Thyroid gland (tissue), 4 donors: ENCODE results near the gene SPATC1L. TPM values are rescaled to one million over a fixed set of nuclear protein-coding genes. Genes with fewer than 3 reads are reported as not detected.

Experiments
- DNase-seq, 2 donors: peaks; one replicate each; pipeline ENCODE4 v3.0.0-alpha.2; 2019
- H3K27ac ChIP-seq, 3 donors: fragments of 200-600 bp; sonication (generic); 1 replicate in 2 of 3; 2 replicates in 1 of 3; pipeline ENCODE4 v1.5.1; 2016 to 2019; ENCODE audit warnings: mild to moderate bottlenecking in 1 of 3, moderate library complexity in 1 of 3
- H3K27me3 ChIP-seq: fragments of 200-600 bp; sonication (generic); one replicate; pipeline ENCODE4 v1.5.1; 2019
- H3K36me3 ChIP-seq, 2 donors: fragments of 200-600 bp; sonication (generic); one replicate each; pipeline ENCODE4 v1.5.1; 2016 to 2019
- H3K4me1 ChIP-seq, 2 donors: fragments of 200-600 bp; sonication (generic); one replicate each; pipeline ENCODE4 v1.5.1; 2017 to 2019
- H3K4me3 ChIP-seq, 3 donors: fragments of 200-600 bp; sonication (generic); replicated peaks in 1 of 3; 1 replicate in 2 of 3; 2 replicates in 1 of 3; pipeline ENCODE4 v1.5.1; 2016; ENCODE audit warnings: mild to moderate bottlenecking in 1 of 3
- H3K9me3 ChIP-seq: fragments of 200-600 bp; sonication (generic); one replicate; pipeline ENCODE4 v1.5.1; 2017
- CTCF ChIP-seq, 6 experiments: fragments of 200-600 bp in 3 of 6; fragments of 450-650 bp in 3 of 6; sonication (generic) in 3 of 6; IDR thresholded peaks; one replicate each; pipeline ENCODE4 v1.5.1; 2016 to 2019; ENCODE audit warnings: antibody characterized with exemption in 6 of 6, mild to moderate bottlenecking in 2 of 6, inconsistent platforms in 1 of 6, moderate library complexity in 1 of 6
- POLR2A ChIP-seq, 2 donors: fragments of 450-650 bp; IDR thresholded peaks; one replicate each; pipeline ENCODE4 v1.6.1; 2017; ENCODE audit warnings: antibody characterized with exemption in 2 of 2, mild to moderate bottlenecking in 2 of 2, moderate library complexity in 1 of 2
- WGBS, 2 donors: methylation state at CpG; one replicate each; pipeline ENCODE4 v1.1.5; 2017; 5-methylcytosine and 5-hydroxymethylcytosine counted together
- intact Hi-C: fragments of 100-400 bp; cut with DNase I; formaldehyde crosslinking; loops from one replicate; pipeline ENCODE4 v1.15.1; 2023
- total RNA-seq, 4 donors: library from RNA; depleted of rRNA; stranded (reverse); fragments of >200 nt; gene quantifications; one replicate each; pipeline ENCODE4 v1.2.3, GENCODE V29; 2016

Gene SPATC1L
- total RNA-seq, 4 donors from 2014 or later = 3.5 to 9.0 (median 5.8) TPM

GRCh38 chr21:46120301-46121285 lies 63.7 kb downstream of the SPATC1L start:
- H3K4me1 ChIP-seq = no peaks in the 10 kb centered on the region
- intact Hi-C loops = no loop called here
- no peak overlapping the region for H3K27ac ChIP-seq
- no peak for DNase-seq
- 91 to 99% methylated on average over 10 to 12 of the region's 26 CpGs for WGBS, 2 donors
- H3K36me3 ChIP-seq = peaks cover 3 to 18% of the 10 kb centered on the region in 2 donors
- H3K27me3 ChIP-seq = no peaks in the 10 kb centered on the region
- no peak overlapping the region for H3K4me3 ChIP-seq
- TF ChIP-seq POLR2A (IDR thresholded peaks at IDR 0.05) (no peak), CTCF (IDR thresholded peaks at IDR 0.05) (no peak)
- no peaks in the 10 kb centered on the region for H3K9me3 ChIP-seq

GRCh38 chr21:46119637-46120271 lies 64.5 kb downstream of the SPATC1L start:
- Histone ChIP-seq H3K36me3 (peaks cover 3 to 18% of the 10 kb centered on the region in 2 donors), H3K4me1 (no peaks in the 10 kb centered on the region), H3K27ac (no peak overlapping the region), H3K27me3 (no peaks in the 10 kb centered on the region), H3K4me3 (no peak overlapping the region), H3K9me3 (no peaks in the 10 kb centered on the region)
- DNase-seq = no peak
- WGBS, 2 donors = 100% methylated on average over 1 to 4 of the region's 14 CpGs
- TF ChIP-seq POLR2A (IDR thresholded peaks at IDR 0.05) (no peak), CTCF (IDR thresholded peaks at IDR 0.05) (no peak)
- intact Hi-C loops = no loop called here

GRCh38 chr21:46119144-46119636 lies 65.1 kb downstream of the SPATC1L start:
- intact Hi-C loops = no loop called here
- Histone ChIP-seq H3K27ac (no peak overlapping the region), H3K9me3 (no peaks in the 10 kb centered on the region), H3K4me3 (no peak overlapping the region), H3K4me1 (no peaks in the 10 kb centered on the region), H3K36me3 (peaks cover 3 to 18% of the 10 kb centered on the region in 2 donors), H3K27me3 (no peaks in the 10 kb centered on the region)
- DNase-seq = no peak
- TF ChIP-seq POLR2A (IDR thresholded peaks at IDR 0.05) (no peak), CTCF (IDR thresholded peaks at IDR 0.05) (no peak)
- 87 to 90% methylated on average over 7 to 8 of the region's 12 CpGs for WGBS, 2 donors

GRCh38 chr21:46118316-46119143 lies 65.7 kb downstream of the SPATC1L start:
- Histone ChIP-seq H3K9me3 (no peaks in the 10 kb centered on the region), H3K4me1 (no peaks in the 10 kb centered on the region), H3K36me3 (peaks cover 7 to 18% of the 10 kb centered on the region in 2 donors), H3K27ac (no peak overlapping the region), H3K4me3 (no peak overlapping the region), H3K27me3 (no peaks in the 10 kb centered on the region)
- intact Hi-C loops = no loop called here
- 90 to 93% methylated on average over 15 to 21 of the region's 27 CpGs for whole genome bisulfite sequencing, 2 donors
- peak in 1 of 2 donors; percentile 0 for DNase-seq
- TF ChIP-seq POLR2A (IDR thresholded peaks at IDR 0.05) (no peak), CTCF (IDR thresholded peaks at IDR 0.05) (no peak)
